Spleen (tissue), 11 donors: Measurements from ENCODE around the gene C17orf107. TPM values are rescaled to one million over a fixed set of nuclear protein-coding genes. Genes with fewer than 3 reads are reported as not detected.

Experiments used
- DNase-seq: peaks from one replicate; pipeline ENCODE4 v3.0.0-alpha.2; 2020
- H3K27ac ChIP-seq, 8 donors: fragments of 200-600 bp; sonication (generic) in 7 of 8; 1 replicate in 4 of 8; 2 replicates in 4 of 8; pipeline versions ENCODE4 v1.5.0 to v1.8.0; 2016 to 2021; ENCODE audit warnings: inconsistent platforms in 4 of 8, mild to moderate bottlenecking in 4 of 8, moderate library complexity in 1 of 8
- H3K27me3 ChIP-seq, 7 donors: fragments of 200-600 bp; sonication (generic) in 6 of 7; replicated peaks in 1 of 7; 1 replicate in 4 of 7; 2 replicates in 3 of 7; pipeline versions ENCODE4 v1.5.0 to v1.8.0; 2016 to 2021; ENCODE audit warnings: inconsistent platforms in 3 of 7, mild to moderate bottlenecking in 1 of 7
- H3K36me3 ChIP-seq, 6 donors: fragments of 200-600 bp; sonication (generic) in 5 of 6; 1 replicate in 4 of 6; 2 replicates in 2 of 6; pipeline versions ENCODE4 v1.5.0 to v1.8.0; 2016 to 2021; ENCODE audit warnings: inconsistent platforms in 2 of 6
- H3K4me1 ChIP-seq, 6 donors: fragments of 200-600 bp; sonication (generic) in 5 of 6; 1 replicate in 3 of 6; 2 replicates in 3 of 6; pipeline versions ENCODE4 v1.5.0 to v1.8.0; 2016 to 2021; ENCODE audit warnings: inconsistent platforms in 3 of 6
- H3K4me3 ChIP-seq, 8 donors: fragments of 200-600 bp; sonication (generic) in 7 of 8; 1 replicate in 4 of 8; 2 replicates in 4 of 8; pipeline versions ENCODE4 v1.5.0 to v1.8.0; 2016 to 2021; ENCODE audit warnings: inconsistent platforms in 4 of 8, mild to moderate bottlenecking in 4 of 8, moderate library complexity in 2 of 8
- H3K9me3 ChIP-seq, 8 donors: fragments of 200-600 bp; sonication (generic) in 7 of 8; 1 replicate in 4 of 8; 2 replicates in 4 of 8; pipeline versions ENCODE4 v1.5.0 to v1.8.0; 2016 to 2021; ENCODE audit warnings: inconsistent platforms in 4 of 8
- POLR2A ChIP-seq, 3 donors: fragments of 450-650 bp; IDR thresholded peaks; one replicate each; pipeline ENCODE4 v1.5.1; 2017; ENCODE audit warnings: antibody characterized with exemption in 3 of 3, mild to moderate bottlenecking in 1 of 3
- POLR2AphosphoS5 ChIP-seq, 3 donors: sonication (generic); formaldehyde crosslinking; IDR thresholded peaks; one replicate each; pipeline ENCODE4 v1.5.1; 2017; ENCODE audit warnings: antibody characterized with exemption in 3 of 3
- WGBS, 5 donors: extraction: QIAGEN DNeasy Blood & Tissue Kit in 3 of 5; methylation state at CpG; one replicate each; pipeline versions ENCODE4 v1.1.5 to v1.1.7; 2013 to 2018; 5-methylcytosine and 5-hydroxymethylcytosine counted together
- intact Hi-C: fragments of 100-400 bp; cut with DNase I; formaldehyde crosslinking; loops from one replicate; pipeline ENCODE4 v1.15.0; 2023; ENCODE audit warnings: low total_unique reads
- polyA plus RNA-seq, 3 donors: library from polyadenylated mRNA; stranded (reverse); fragments of 200-250 nt; gene quantifications; one replicate each; pipeline ENCODE4 v1.2.1, GENCODE V29; 2013
- total RNA-seq, 7 donors: library from RNA; depleted of rRNA in 3 of 7; stranded (reverse); fragments of >200 nt in 3 of 7; fragmentation: NEBNext Ultra II Directional in 4 of 7; extraction: Animal tissue kit (Norgen Biotek cat#: 25700) in 4 of 7; gene quantifications; one replicate each; pipeline versions ENCODE4 v1.1.0 to v1.2.1, GENCODE V29; 2016 to 2021
- TF ChIP-seq, protein P1 (sequence below), 11 experiments: fragments of 200-600 bp in 7 of 11; fragments of 450-650 bp in 4 of 11; sonication (generic) in 4 of 11; IDR thresholded peaks in 8 of 11; conservative IDR thresholded peaks in 3 of 11; 1 replicate in 7 of 11; 2 replicates in 4 of 11; pipeline versions ENCODE4 v1.4.0 to v1.8.0; 2016 to 2021; ENCODE audit warnings: antibody characterized with exemption in 11 of 11, inconsistent platforms in 4 of 11, mild to moderate bottlenecking in 1 of 11
- donor health status: healthy with polysubstance abuse.
- donor health status: DM: no; HTN: no; CAD: no; lungs with moderate emphysema.
- donor health status: DM: no; HTN: no; CAD: no.
- donor health status: Bipolar disorder and iron deficiency.
- donor health status: healthy.
- donor health status: DM: no; HTN: no; CAD: no.
- donor health status: DM: yes; HTN: yes; CAD: no.

C17orf107 gene
- total and polyA plus RNA-seq, 10 donors: 0.15 to 4.1 (median 2.2) TPM

DNA sequence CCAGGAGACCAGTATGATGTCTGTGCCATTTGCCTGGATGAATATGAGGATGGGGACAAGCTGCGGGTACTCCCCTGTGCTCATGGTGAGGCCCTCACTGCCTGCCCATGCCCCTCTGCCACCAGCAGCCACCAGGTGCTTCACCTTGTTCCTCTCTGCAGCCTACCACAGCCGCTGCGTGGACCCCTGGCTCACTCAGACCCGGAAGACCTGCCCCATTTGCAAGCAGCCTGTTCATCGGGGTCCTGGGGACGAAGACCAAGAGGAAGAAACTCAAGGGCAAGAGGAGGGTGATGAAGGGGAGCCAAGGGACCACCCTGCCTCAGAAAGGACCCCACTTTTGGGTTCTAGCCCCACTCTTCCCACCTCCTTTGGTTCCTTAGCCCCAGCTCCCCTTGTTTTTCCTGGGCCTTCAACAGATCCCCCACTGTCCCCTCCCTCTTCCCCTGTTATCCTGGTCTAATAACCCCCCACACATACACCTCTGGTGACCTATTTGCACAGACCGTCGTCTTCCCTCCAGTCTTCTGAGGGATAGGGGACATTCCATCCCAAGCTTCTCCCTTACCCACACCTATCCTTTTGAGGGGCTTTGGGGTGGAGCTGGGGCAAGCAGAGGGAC is 45.3 kb downstream of the C17orf107 start:
- peaks cover 0 to 59% (median 42%) of the 10 kb centered on the region in 6 donors for H3K36me3 ChIP-seq
- peak overlapping the region; percentile 66 to 99 (median 98) for H3K27ac ChIP-seq
- intact Hi-C loops: no loop called here
- peak overlapping the region in 7 of 8 donors; percentile 78 to 100 (median 99) for H3K4me3 ChIP-seq
- 20 to 38% (median 31%) methylated on average over 8 of the region's 8 CpGs for WGBS, 5 donors
- peaks cover 55 to 78% (median 70%) of the 10 kb centered on the region in 6 donors for H3K4me1 ChIP-seq
- H3K9me3 ChIP-seq: no peaks in the 10 kb centered on the region
- DNase-seq: peak; percentile 84
- TF ChIP-seq POLR2A (IDR thresholded peaks at IDR 0.05) (no peak), POLR2AphosphoS5 (IDR thresholded peaks at IDR 0.05) (peak in 2 of 3 donors; percentile 70 to 76)
- no peaks in the 10 kb centered on the region for H3K27me3 ChIP-seq

- peak; percentile 91 for DNase-seq
- Histone ChIP-seq H3K9me3 (no peaks in the 10 kb centered on the region), H3K27me3 (no peaks in the 10 kb centered on the region), H3K27ac (peak overlapping the region; percentile 66 to 99 (median 98)), H3K4me3 (peak overlapping the region; percentile 1 to 100 (median 98)), H3K36me3 (peaks cover 0 to 59% (median 42%) of the 10 kb centered on the region in 6 donors), H3K4me1 (peaks cover 56 to 85% (median 72%) of the 10 kb centered on the region in 6 donors)
- TF ChIP-seq, protein P1, sequence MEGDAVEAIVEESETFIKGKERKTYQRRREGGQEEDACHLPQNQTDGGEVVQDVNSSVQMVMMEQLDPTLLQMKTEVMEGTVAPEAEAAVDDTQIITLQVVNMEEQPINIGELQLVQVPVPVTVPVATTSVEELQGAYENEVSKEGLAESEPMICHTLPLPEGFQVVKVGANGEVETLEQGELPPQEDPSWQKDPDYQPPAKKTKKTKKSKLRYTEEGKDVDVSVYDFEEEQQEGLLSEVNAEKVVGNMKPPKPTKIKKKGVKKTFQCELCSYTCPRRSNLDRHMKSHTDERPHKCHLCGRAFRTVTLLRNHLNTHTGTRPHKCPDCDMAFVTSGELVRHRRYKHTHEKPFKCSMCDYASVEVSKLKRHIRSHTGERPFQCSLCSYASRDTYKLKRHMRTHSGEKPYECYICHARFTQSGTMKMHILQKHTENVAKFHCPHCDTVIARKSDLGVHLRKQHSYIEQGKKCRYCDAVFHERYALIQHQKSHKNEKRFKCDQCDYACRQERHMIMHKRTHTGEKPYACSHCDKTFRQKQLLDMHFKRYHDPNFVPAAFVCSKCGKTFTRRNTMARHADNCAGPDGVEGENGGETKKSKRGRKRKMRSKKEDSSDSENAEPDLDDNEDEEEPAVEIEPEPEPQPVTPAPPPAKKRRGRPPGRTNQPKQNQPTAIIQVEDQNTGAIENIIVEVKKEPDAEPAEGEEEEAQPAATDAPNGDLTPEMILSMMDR (IDR thresholded peaks at IDR 0.05 in 8 of 11, conservative IDR thresholded peaks at IDR 0.05 in 3 of 11): no peak
- TF ChIP-seq POLR2AphosphoS5 (IDR thresholded peaks at IDR 0.05) (peak in 2 of 3 donors; percentile 34 to 75), POLR2A (IDR thresholded peaks at IDR 0.05) (no peak)
- 15 to 36% (median 30%) methylated on average over 7 of the region's 7 CpGs for WGBS, 5 donors
- intact Hi-C loops: no loop called here
Measured at GRCh38 chr17:4945176-4945943, 46.0 kb downstream of the C17orf107 start.

DNA sequence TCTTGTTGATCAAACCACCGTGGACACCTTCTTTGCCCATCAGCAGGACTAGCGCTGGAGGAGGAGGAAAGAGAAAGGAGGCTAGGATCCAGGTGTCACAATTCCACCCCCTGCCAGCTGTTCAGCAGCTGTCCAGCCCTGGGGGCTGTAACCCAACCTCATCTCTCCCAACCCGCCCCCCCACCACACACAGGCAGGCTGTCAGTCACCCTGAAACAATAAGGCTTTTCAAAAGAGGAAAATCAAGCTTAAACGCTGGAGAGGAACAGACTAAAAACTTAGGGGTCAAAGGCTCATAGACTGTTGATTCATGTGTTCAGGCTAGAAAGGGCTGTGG is 46.6 kb downstream of the C17orf107 start:
- peak overlapping the region in 7 of 8 donors; percentile 78 to 100 (median 99) for H3K4me3 ChIP-seq
- H3K36me3 ChIP-seq: peaks cover 0 to 59% (median 42%) of the 10 kb centered on the region in 6 donors
- WGBS, 5 donors: 21 to 35% (median 28%) methylated on average over 4 of the region's 4 CpGs
- no peak for DNase-seq
- TF ChIP-seq POLR2A (IDR thresholded peaks at IDR 0.05): no peak
- no peak for TF ChIP-seq POLR2AphosphoS5 (IDR thresholded peaks at IDR 0.05)
- TF ChIP-seq, protein P1 (IDR thresholded peaks at IDR 0.05 in 8 of 11, conservative IDR thresholded peaks at IDR 0.05 in 3 of 11): no peak
- H3K27ac ChIP-seq: peak overlapping the region; percentile 66 to 99 (median 98)
- no peaks in the 10 kb centered on the region for H3K27me3 ChIP-seq
- H3K9me3 ChIP-seq: no peaks in the 10 kb centered on the region
- peaks cover 62 to 87% (median 74%) of the 10 kb centered on the region in 6 donors for H3K4me1 ChIP-seq
- intact Hi-C loops: no loop called here

DNA sequence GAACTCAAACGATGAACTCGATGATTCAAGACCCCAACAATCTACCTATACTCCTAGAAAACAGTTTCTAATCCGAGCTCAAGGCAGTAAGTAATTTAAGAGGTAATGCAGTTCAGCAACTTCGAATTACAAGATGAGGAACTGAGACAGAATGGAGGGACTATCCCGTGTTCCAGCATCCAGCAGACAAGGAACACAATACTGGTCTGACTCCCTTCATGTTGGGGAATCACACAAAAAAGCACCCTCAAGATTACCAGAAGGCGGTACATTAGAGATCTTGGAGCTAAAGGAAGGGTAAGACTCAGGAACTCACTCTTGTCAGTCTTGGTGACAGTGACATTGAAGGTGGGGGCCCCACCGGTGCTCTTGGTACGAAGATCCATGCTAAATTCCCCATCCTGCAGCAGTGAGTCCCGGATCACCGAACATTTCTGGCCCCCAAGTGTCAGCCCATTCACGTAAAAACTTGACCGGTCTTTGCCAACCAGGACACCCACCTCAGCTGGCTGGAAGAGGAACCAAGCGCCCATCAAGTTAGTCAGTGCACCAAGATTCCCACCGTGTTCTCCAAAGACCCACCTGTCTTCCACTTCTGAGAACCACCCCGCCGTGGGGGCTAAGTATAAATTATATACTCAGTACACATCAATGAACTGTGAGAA is 47.1 kb downstream of the C17orf107 start:
- no peak for DNase-seq
- H3K27me3 ChIP-seq: no peaks in the 10 kb centered on the region
- H3K9me3 ChIP-seq: no peaks in the 10 kb centered on the region
- H3K4me3 ChIP-seq: peak overlapping the region; percentile 78 to 100 (median 98)
- intact Hi-C loops: no loop called here
- peaks cover 0 to 59% (median 42%) of the 10 kb centered on the region in 6 donors for H3K36me3 ChIP-seq
- WGBS, 5 donors: 13 to 21% (median 16%) methylated on average over 12 to 16 of the region's 16 CpGs
- peak in 1 of 3 donors; percentile 10 for TF ChIP-seq POLR2AphosphoS5 (IDR thresholded peaks at IDR 0.05)
- TF ChIP-seq POLR2A (IDR thresholded peaks at IDR 0.05): no peak
- peak overlapping the region; percentile 40 to 99 (median 98) for H3K27ac ChIP-seq
- H3K4me1 ChIP-seq: peaks cover 60 to 87% (median 73%) of the 10 kb centered on the region in 6 donors
